Keratinocyte (primary cell): Measurements from ENCODE around the gene PYGM. TPM values are rescaled to one million over a fixed set of nuclear protein-coding genes. Genes with fewer than 3 reads are reported as not detected.

ENCODE experiments used
- DNase-seq: peaks from one replicate; pipeline ENCODE4 v3.0.0-alpha.2; 2011; ENCODE audit warnings: low read depth, missing footprints, low spot score
- FAIRE-seq: peaks from 2 replicates; lab custom pipeline; 2011; peaks lifted over from hg19 to GRCh38; lab: Jason Lieb, UNC
- H2AFZ ChIP-seq: 2 replicates; pipeline ENCODE4 v1.6.0; 2012; ENCODE audit warnings: low read length, control low read depth, inconsistent platforms; ENCODE audit not compliant: control insufficient read depth
- H3K27ac ChIP-seq: 2 replicates; pipeline ENCODE4 v1.5.1; 2011; ENCODE audit warnings: low read length; ENCODE audit not compliant: control insufficient read depth, insufficient read depth
- H3K27me3 ChIP-seq: 3 replicates; pipeline ENCODE4 v1.6.0; 2011; ENCODE audit warnings: low read length; ENCODE audit not compliant: control insufficient read depth, insufficient read depth; ENCODE audit errors: extremely low read depth
- H3K36me3 ChIP-seq, 2 experiments: 2 replicates in 1 of 2; 3 replicates in 1 of 2; pipeline ENCODE4 v1.5.1; 2011; ENCODE audit warnings: low read length in 2 of 2, mild to moderate bottlenecking in 1 of 2; ENCODE audit not compliant: control insufficient read depth in 2 of 2, insufficient read depth in 2 of 2; ENCODE audit errors: extremely low read depth in 1 of 2
- H3K4me1 ChIP-seq: 3 replicates; pipeline ENCODE4 v1.5.1; 2011; ENCODE audit warnings: low read length; ENCODE audit not compliant: control insufficient read depth, insufficient read depth; ENCODE audit errors: extremely low read depth
- H3K4me2 ChIP-seq: 3 replicates; pipeline ENCODE4 v1.6.0; 2011; ENCODE audit warnings: low read depth, low read length; ENCODE audit not compliant: control insufficient read depth, insufficient read depth; ENCODE audit errors: extremely low read depth
- H3K4me3 ChIP-seq, 3 experiments: fragments of 200-600 bp in 1 of 3; sonication (generic) in 1 of 3; 2 replicates in 2 of 3; 3 replicates in 1 of 3; pipeline ENCODE4 v1.5.1; 2011 to 2016; ENCODE audit warnings: low read length in 3 of 3, mild to moderate bottlenecking in 3 of 3, control low read depth in 2 of 3, inconsistent platforms in 1 of 3, low read depth in 1 of 3, mixed read lengths in 1 of 3, mixed run types in 1 of 3, moderate library complexity in 1 of 3; ENCODE audit not compliant: control insufficient read depth in 2 of 3, insufficient read depth in 2 of 3; ENCODE audit errors: extremely low read depth in 1 of 3
- H3K79me2 ChIP-seq: 2 replicates; pipeline ENCODE4 v1.6.0; 2012; ENCODE audit warnings: low read length; ENCODE audit not compliant: control insufficient read depth, insufficient read depth
- H3K9ac ChIP-seq: 3 replicates; pipeline ENCODE4 v1.6.0; 2011; ENCODE audit warnings: low read length; ENCODE audit not compliant: control insufficient read depth, insufficient read depth; ENCODE audit errors: extremely low read depth
- H3K9me1 ChIP-seq: 3 replicates; pipeline ENCODE4 v1.6.0; 2011; ENCODE audit warnings: low read length; ENCODE audit not compliant: control insufficient read depth, insufficient read depth; ENCODE audit errors: extremely low read depth
- H3K9me3 ChIP-seq: 2 replicates; pipeline ENCODE4 v1.5.1; 2012; ENCODE audit warnings: low read depth, low read length; ENCODE audit not compliant: control insufficient read depth
- H4K20me1 ChIP-seq: 3 replicates; pipeline ENCODE4 v1.6.0; 2011; ENCODE audit warnings: low read length; ENCODE audit not compliant: control insufficient read depth, insufficient read depth; ENCODE audit errors: extremely low read depth
- CTCF ChIP-seq, 3 experiments: IDR thresholded peaks in 1 of 3; conservative IDR thresholded peaks in 1 of 3; optimal IDR thresholded peaks in 1 of 3; 2 replicates in 2 of 3; 3 replicates in 1 of 3; pipeline versions ENCODE3 to v1.5.1; 2011; ENCODE audit warnings: low read length in 3 of 3, mild to moderate bottlenecking in 3 of 3, moderate library complexity in 2 of 3, control low read depth in 1 of 3, inconsistent platforms in 1 of 3; ENCODE audit not compliant: insufficient read depth in 2 of 3; ENCODE audit errors: extremely low read depth in 1 of 3
- EZH2 ChIP-seq: IDR thresholded peaks from one replicate; pipeline ENCODE4 v1.6.1; 2012; ENCODE audit warnings: inconsistent platforms, mild to moderate bottlenecking, low read length, moderate library complexity
- dilution Hi-C: fragments of 300-500 bp; cut with MboI; formaldehyde crosslinking; loops from one replicate; pipeline ENCODE4 v1.7.0; 2020; ENCODE audit warnings: low sequenced_read_pairs; ENCODE audit not compliant: extremely low pct_ligation_motif_present
- polyA plus RNA-seq, 5 experiments: library from polyadenylated mRNA; depleted of rRNA in 3 of 5; stranded (reverse) in 3 of 5; stranded (forward) in 1 of 5; unstranded in 1 of 5; fragments of >200 nt; gene quantifications; 1 replicate in 1 of 5; 2 replicates in 3 of 5; 3 replicates in 1 of 5; pipeline versions ENCODE4 v1.2.1 to v1.2.3, GENCODE V29; 2011 to 2012; ENCODE audit warnings: missing spikeins in 2 of 5, low read depth in 1 of 5, low replicate concordance in 1 of 5

Gene PYGM
- polyA plus RNA-seq, 1 donor (not counting 4 experiments of a cell fraction or from before 2014, with no cell fraction given) = 0.05 TPM

GRCh38 chr11:64721359-64721699 is 38.4 kb downstream of the PYGM start:
- peaks cover 56% of the 10 kb centered on the region for H3K27me3 ChIP-seq
- H4K20me1 ChIP-seq = no peaks in the 10 kb centered on the region
- no peak overlapping the region for H3K4me3 ChIP-seq
- H3K79me2 ChIP-seq = no peaks in the 10 kb centered on the region
- dilution Hi-C loops = no loop called here
- no peaks in the 10 kb centered on the region for H3K9me1 ChIP-seq
- no peak overlapping the region for H3K9ac ChIP-seq
- H3K27ac ChIP-seq = no peak overlapping the region
- FAIRE-seq (no peak), DNase-seq (no peak)
- no peak for TF ChIP-seq CTCF (optimal IDR thresholded peaks at IDR 0.05 in 1 of 3, IDR thresholded peaks at IDR 0.05 in 1 of 3, conservative IDR thresholded peaks at IDR 0.05 in 1 of 3; ENCODE audit: extremely low read depth in 1 of 3, insufficient read depth in 2 of 3, low read length in 3 of 3)
- no peak for TF ChIP-seq EZH2
- no peak overlapping the region for H3K4me2 ChIP-seq
- H2AFZ ChIP-seq = no peak overlapping the region
- H3K36me3 ChIP-seq = no peaks in the 10 kb centered on the region
- H3K4me1 ChIP-seq = no peaks in the 10 kb centered on the region
- H3K9me3 ChIP-seq = no peaks in the 10 kb centered on the region

- no peak for FAIRE-seq
- Histone ChIP-seq H3K27ac (no peak overlapping the region), H4K20me1 (no peaks in the 10 kb centered on the region), H3K36me3 (no peaks in the 10 kb centered on the region), H3K9me3 (no peaks in the 10 kb centered on the region), H3K27me3 (peaks cover 61% of the 10 kb centered on the region), H3K4me3 (no peak overlapping the region), H3K9ac (no peak overlapping the region), H3K79me2 (no peaks in the 10 kb centered on the region), H2AFZ (no peak overlapping the region), H3K9me1 (no peaks in the 10 kb centered on the region), H3K4me1 (no peaks in the 10 kb centered on the region), H3K4me2 (no peak overlapping the region)
- dilution Hi-C loops = no loop called here
- TF ChIP-seq EZH2 (peak; percentile 14), CTCF (optimal IDR thresholded peaks at IDR 0.05 in 1 of 3, IDR thresholded peaks at IDR 0.05 in 1 of 3, conservative IDR thresholded peaks at IDR 0.05 in 1 of 3; ENCODE audit: extremely low read depth in 1 of 3, insufficient read depth in 2 of 3, low read length in 3 of 3) (no peak)
- no peak for DNase-seq
These were observed 39.0 kb downstream of the PYGM start for GRCh38 chr11:64720640-64721358.
